ENCODE data around the gene ACSM4. TPM values are rescaled to one million over a fixed set of nuclear protein-coding genes. Genes with fewer than 3 reads are reported as not detected.
"Not testable (repeated sequence)": the region's sequence is repeated elsewhere in the genome, so short reads cannot be mapped to it uniquely, and the experiment has no call there.

ACSM4 gene
- total and polyA plus RNA-seq, 2 experiments from 2014 or later = not detected

DNA sequence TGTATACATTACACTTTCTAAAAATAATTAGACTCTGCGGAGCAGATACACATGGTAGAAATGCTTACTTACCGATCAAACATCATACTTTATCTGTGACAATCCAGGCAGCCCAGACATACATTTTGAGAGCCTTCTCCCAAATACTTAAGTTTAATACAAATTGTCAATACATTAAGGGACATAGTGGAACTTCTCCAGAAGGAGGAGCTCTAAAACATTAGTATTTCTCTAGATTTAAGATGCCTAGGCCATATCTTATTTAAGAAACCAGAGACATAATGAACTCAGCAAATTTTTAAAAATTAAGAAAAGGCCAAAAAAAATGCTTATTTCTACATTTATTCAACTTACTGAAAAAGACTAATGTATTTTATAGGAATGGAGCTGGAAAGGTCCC lies 16.1 kb downstream of the ACSM4 start:
- Histone ChIP-seq H3K36me3 (ENCODE audit: low read depth) (no peaks in the 10 kb centered on the region), H3K9ac (no peak overlapping the region), H3K4me1 (ENCODE audit: insufficient read depth) (no peaks in the 10 kb centered on the region), H2AFZ (no peak overlapping the region), H3K27ac (no peak overlapping the region), H3K27me3 (replicated peaks; ENCODE audit: insufficient read depth) (peaks cover 18% of the 10 kb centered on the region), H4K20me1 (ENCODE audit: insufficient read depth) (no peaks in the 10 kb centered on the region), H3F3A (ENCODE audit: insufficient read depth) (no peaks in the 10 kb centered on the region), H3K4me2 (ENCODE audit: unreplicated experiment) (no peak overlapping the region), H3K9me2 (ENCODE audit: insufficient read depth) (no peaks in the 10 kb centered on the region), H3K79me2 (ENCODE audit: insufficient read depth) (no peaks in the 10 kb centered on the region), H3K4me3 (no peak overlapping the region), H3K9me3 (ENCODE audit: low read depth) (no peaks in the 10 kb centered on the region)
- TF ChIP-seq EZH2phosphoT487 (IDR thresholded peaks at IDR 0.05; ENCODE audit: insufficient read depth, low read depth) (no peak), EZH2 (IDR thresholded peaks at IDR 0.05; ENCODE audit: insufficient read depth, poor library complexity, severe bottlenecking) (no peak)
- in situ Hi-C loops (cut with MboI) = no loop called here
- 38 to 48% methylated on average over 2 of the region's 2 CpGs for WGBS, 2 experiments (ENCODE audit: low coverage in 1 of 2, low lambda C conversion rate in 2 of 2, missing lambda C conversion rate in 2 of 2)
- DNase-seq = peak; percentile 1

DNA sequence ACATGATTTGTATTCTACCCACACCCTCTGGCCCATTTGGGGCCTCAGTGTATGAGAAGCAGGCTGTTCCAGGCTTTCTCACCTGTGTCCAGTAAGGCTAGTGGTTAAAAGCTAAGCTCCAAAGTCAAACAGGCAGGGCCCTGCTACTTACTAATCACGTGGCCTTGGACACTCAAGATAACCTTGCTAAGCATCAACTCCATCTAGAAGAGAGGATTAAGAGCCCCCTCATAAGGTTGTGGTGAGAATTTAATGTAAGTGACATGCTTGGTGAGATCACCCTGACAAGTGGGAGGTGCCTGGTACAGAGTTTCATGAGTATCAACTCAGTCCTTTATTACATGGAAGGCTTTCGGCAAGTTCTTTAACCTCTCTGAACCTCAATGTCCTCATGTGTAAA lies 17.8 kb downstream of the ACSM4 start:
- TF ChIP-seq EZH2 (IDR thresholded peaks at IDR 0.05; ENCODE audit: insufficient read depth, poor library complexity, severe bottlenecking) (no peak), EZH2phosphoT487 (IDR thresholded peaks at IDR 0.05; ENCODE audit: insufficient read depth, low read depth) (no peak)
- Histone ChIP-seq H3K9ac (no peak overlapping the region), H3K9me3 (ENCODE audit: low read depth) (no peaks in the 10 kb centered on the region), H3K36me3 (ENCODE audit: low read depth) (no peaks in the 10 kb centered on the region), H3K27ac (no peak overlapping the region), H3K4me1 (ENCODE audit: insufficient read depth) (no peaks in the 10 kb centered on the region), H4K20me1 (ENCODE audit: insufficient read depth) (no peaks in the 10 kb centered on the region), H3K9me2 (ENCODE audit: insufficient read depth) (no peaks in the 10 kb centered on the region), H3K27me3 (replicated peaks; ENCODE audit: insufficient read depth) (peaks cover 24% of the 10 kb centered on the region), H3K79me2 (ENCODE audit: insufficient read depth) (no peaks in the 10 kb centered on the region), H3F3A (ENCODE audit: insufficient read depth) (no peaks in the 10 kb centered on the region), H3K4me3 (no peak overlapping the region), H3K4me2 (ENCODE audit: unreplicated experiment) (no peak overlapping the region), H2AFZ (no peak overlapping the region)
- in situ Hi-C loops (cut with MboI) = no loop called here
- WGBS, 2 experiments (ENCODE audit: low coverage in 1 of 2, low lambda C conversion rate in 2 of 2, missing lambda C conversion rate in 2 of 2) = 13 to 20% methylated on average over 2 of the region's 2 CpGs
- DNase-seq = no peak

DNA sequence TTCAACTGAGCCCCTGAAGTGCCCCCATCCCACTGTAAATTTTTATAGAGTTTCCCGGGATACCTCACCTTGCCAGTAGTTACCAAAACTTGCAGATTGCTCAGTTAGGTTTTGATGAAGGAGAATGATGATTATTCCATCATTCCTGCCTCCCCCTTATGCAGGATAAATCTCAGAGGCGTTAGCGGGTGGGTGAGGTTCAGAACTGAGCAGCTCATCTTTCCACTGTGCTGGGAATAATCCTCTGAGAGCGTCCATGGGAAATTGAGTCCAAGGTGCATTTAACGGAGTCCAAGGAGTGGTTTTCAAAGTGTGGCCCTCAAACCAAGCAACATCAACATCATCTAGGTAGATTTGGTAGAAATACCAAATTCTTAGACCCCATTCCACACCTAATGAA lies 18.7 kb downstream of the ACSM4 start:
- no peak overlapping the region for H3K4me3 ChIP-seq
- in situ Hi-C loops (cut with MboI) = no loop called here
- H3K27me3 ChIP-seq (replicated peaks; ENCODE audit: insufficient read depth) = peaks cover 33% of the 10 kb centered on the region
- H3F3A ChIP-seq (ENCODE audit: insufficient read depth) = no peaks in the 10 kb centered on the region
- TF ChIP-seq EZH2 (IDR thresholded peaks at IDR 0.05; ENCODE audit: insufficient read depth, poor library complexity, severe bottlenecking) (no peak), EZH2phosphoT487 (IDR thresholded peaks at IDR 0.05; ENCODE audit: insufficient read depth, low read depth) (no peak)
- DNase-seq = no peak
- no peaks in the 10 kb centered on the region for H3K79me2 ChIP-seq (ENCODE audit: insufficient read depth)
- no peaks in the 10 kb centered on the region for H3K9me3 ChIP-seq (ENCODE audit: low read depth)
- H3K9me2 ChIP-seq (ENCODE audit: insufficient read depth) = no peaks in the 10 kb centered on the region
- H4K20me1 ChIP-seq (ENCODE audit: insufficient read depth) = no peaks in the 10 kb centered on the region
- H3K9ac ChIP-seq = no peak overlapping the region
- H3K36me3 ChIP-seq (ENCODE audit: low read depth) = no peaks in the 10 kb centered on the region
- H3K27ac ChIP-seq = no peak overlapping the region
- WGBS, 2 experiments (ENCODE audit: low coverage in 1 of 2, low lambda C conversion rate in 2 of 2, missing lambda C conversion rate in 2 of 2) = 24 to 32% methylated on average over 5 of the region's 5 CpGs
- no peak overlapping the region for H2AFZ ChIP-seq
- H3K4me2 ChIP-seq (ENCODE audit: unreplicated experiment) = no peak overlapping the region
- no peaks in the 10 kb centered on the region for H3K4me1 ChIP-seq (ENCODE audit: insufficient read depth)

DNA sequence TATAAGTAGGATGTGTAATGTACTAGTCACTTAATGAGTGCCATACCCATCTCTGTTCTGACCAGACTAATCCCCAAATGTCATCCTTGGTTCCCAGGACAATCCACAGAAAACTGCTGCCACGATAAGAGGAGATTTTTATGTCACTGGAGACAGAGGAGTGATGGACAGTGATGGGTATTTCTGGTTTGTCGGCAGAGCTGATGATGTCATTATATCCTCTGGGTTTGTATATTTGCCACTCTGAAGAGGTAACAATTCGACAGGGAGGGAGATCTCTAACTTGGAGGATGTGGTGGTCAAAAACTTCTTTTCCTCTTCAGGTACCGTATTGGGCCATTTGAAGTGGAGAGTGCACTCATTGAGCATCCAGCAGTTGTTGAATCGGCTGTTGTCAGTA lies 20.3 kb downstream of the ACSM4 start:
- TF ChIP-seq EZH2 (IDR thresholded peaks at IDR 0.05; ENCODE audit: insufficient read depth, poor library complexity, severe bottlenecking) (no peak), EZH2phosphoT487 (IDR thresholded peaks at IDR 0.05; ENCODE audit: insufficient read depth, low read depth) (no peak)
- Histone ChIP-seq H3K79me2 (ENCODE audit: insufficient read depth) (no peaks in the 10 kb centered on the region), H3K9me2 (ENCODE audit: insufficient read depth) (no peaks in the 10 kb centered on the region), H4K20me1 (ENCODE audit: insufficient read depth) (no peaks in the 10 kb centered on the region), H3F3A (ENCODE audit: insufficient read depth) (no peaks in the 10 kb centered on the region), H3K4me3 (no peak overlapping the region), H3K4me1 (ENCODE audit: insufficient read depth) (no peaks in the 10 kb centered on the region), H3K36me3 (ENCODE audit: low read depth) (no peaks in the 10 kb centered on the region), H3K4me2 (ENCODE audit: unreplicated experiment) (no peak overlapping the region), H3K9ac (no peak overlapping the region), H2AFZ (no peak overlapping the region), H3K9me3 (ENCODE audit: low read depth) (no peaks in the 10 kb centered on the region), H3K27me3 (replicated peaks; ENCODE audit: insufficient read depth) (peaks cover 44% of the 10 kb centered on the region), H3K27ac (no peak overlapping the region)
- in situ Hi-C loops (cut with MboI) = no loop called here
- 39% methylated on average over 5 of the region's 5 CpGs for WGBS, 2 experiments (ENCODE audit: low coverage in 1 of 2, low lambda C conversion rate in 2 of 2, missing lambda C conversion rate in 2 of 2)
- no peak for DNase-seq

DNA sequence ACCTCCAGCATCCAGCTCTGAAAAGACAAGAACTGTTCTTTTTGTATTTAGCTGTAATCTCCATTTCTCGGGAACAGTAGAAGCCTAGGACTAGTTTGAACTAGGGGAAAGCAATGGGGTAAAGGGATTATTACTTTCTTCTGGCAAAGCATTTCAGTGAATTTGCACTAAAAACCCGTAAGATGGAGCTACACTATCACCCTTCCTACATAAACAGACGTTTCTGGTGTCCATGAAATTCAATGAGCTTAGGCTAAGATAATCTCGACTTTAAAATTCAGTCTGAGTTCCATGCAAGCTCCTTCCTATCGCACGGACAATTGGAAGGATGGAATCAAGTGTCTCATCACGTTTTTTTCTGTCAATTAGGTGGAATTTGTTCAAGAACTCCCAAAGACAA lies 24.0 kb downstream of the ACSM4 start:
- no peaks in the 10 kb centered on the region for H3K9me2 ChIP-seq (ENCODE audit: insufficient read depth)
- no peaks in the 10 kb centered on the region for H3K9me3 ChIP-seq (ENCODE audit: low read depth)
- no peaks in the 10 kb centered on the region for H3K4me1 ChIP-seq (ENCODE audit: insufficient read depth)
- no peaks in the 10 kb centered on the region for H3F3A ChIP-seq (ENCODE audit: insufficient read depth)
- H3K4me2 ChIP-seq (ENCODE audit: unreplicated experiment) = no peak overlapping the region
- no peaks in the 10 kb centered on the region for H3K36me3 ChIP-seq (ENCODE audit: low read depth)
- no peak overlapping the region for H2AFZ ChIP-seq
- in situ Hi-C loops (cut with MboI) = no loop called here
- no peak overlapping the region for H3K27ac ChIP-seq
- TF ChIP-seq EZH2phosphoT487 (IDR thresholded peaks at IDR 0.05; ENCODE audit: insufficient read depth, low read depth) (no peak), EZH2 (IDR thresholded peaks at IDR 0.05; ENCODE audit: insufficient read depth, poor library complexity, severe bottlenecking) (no peak)
- no peaks in the 10 kb centered on the region for H4K20me1 ChIP-seq (ENCODE audit: insufficient read depth)
- WGBS, 2 experiments (ENCODE audit: low coverage in 1 of 2, low lambda C conversion rate in 2 of 2, missing lambda C conversion rate in 2 of 2) = 20 to 22% methylated on average over 7 of the region's 7 CpGs
- H3K9ac ChIP-seq = no peak overlapping the region
- no peak overlapping the region for H3K4me3 ChIP-seq
- DNase-seq = peak; percentile 4
- peaks cover 37% of the 10 kb centered on the region for H3K27me3 ChIP-seq (replicated peaks; ENCODE audit: insufficient read depth)
- H3K79me2 ChIP-seq (ENCODE audit: insufficient read depth) = no peaks in the 10 kb centered on the region

DNA sequence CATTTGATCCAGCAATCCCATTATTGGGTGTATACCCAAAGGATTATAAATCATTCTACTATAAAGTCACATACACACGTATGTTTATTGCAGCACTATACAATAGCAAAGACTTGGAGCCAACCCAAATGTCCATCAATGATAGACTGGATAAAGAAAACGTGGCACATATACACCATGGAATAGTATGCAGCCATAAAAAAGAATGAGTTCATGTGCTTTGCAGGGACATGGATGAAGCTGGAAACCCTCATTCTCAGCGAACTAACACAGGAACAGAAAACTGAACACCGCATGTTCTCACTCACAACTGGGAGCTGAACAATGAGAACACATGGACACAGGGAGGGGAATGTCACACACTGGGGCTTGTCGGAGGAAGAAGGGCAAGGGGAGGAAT lies 33.9 kb downstream of the ACSM4 start:
- H3K27ac ChIP-seq; H3K79me2 ChIP-seq (ENCODE audit: insufficient read depth); H2AFZ ChIP-seq; in situ Hi-C loops (cut with MboI); H3F3A ChIP-seq (ENCODE audit: insufficient read depth); H3K4me3 ChIP-seq; H3K4me2 ChIP-seq (ENCODE audit: unreplicated experiment); H3K36me3 ChIP-seq (ENCODE audit: low read depth); DNase-seq; H3K9me3 ChIP-seq (ENCODE audit: low read depth); H3K27me3 ChIP-seq (replicated peaks; ENCODE audit: insufficient read depth); H3K9ac ChIP-seq; H4K20me1 ChIP-seq (ENCODE audit: insufficient read depth); H3K4me1 ChIP-seq (ENCODE audit: insufficient read depth); H3K9me2 ChIP-seq (ENCODE audit: insufficient read depth): not testable (repeated sequence)
- WGBS, 2 experiments (ENCODE audit: low coverage in 1 of 2, low lambda C conversion rate in 2 of 2, missing lambda C conversion rate in 2 of 2) = 39% methylated on average over 5 of the region's 5 CpGs

Data from GM23248 (cell line).